ENCODE results near the gene ARHGAP33. TPM values are rescaled to one million over a fixed set of nuclear protein-coding genes. Genes with fewer than 3 reads are reported as not detected.
A peak's percentile ranks its signal among the peaks of the same experiment; 100 is the strongest.

The ARHGAP33 gene
- 4.2 TPM for total RNA-seq
- long read RNA-seq: 0 reads

GRCh38 chr19:35775298-35776101, at the start of gene ARHGAP33:
TSS of gene ARHGAP33 (plus strand) at chr19:35775564. CDS start at chr19:35775659, 95 bp downstream.
- DNase-seq (ENCODE audit: missing footprints) (peak; percentile 100), ATAC-seq (peak; percentile 99)
- intact Hi-C loops (cut with DNase I): no loop called here

GRCh38 chr19:35727053-35727955, 48.1 kb upstream of the ARHGAP33 start:
- DNase-seq (ENCODE audit: missing footprints): peak; percentile 32
- no peak for ATAC-seq
- intact Hi-C loops (cut with DNase I): no loop called here

GRCh38 chr19:35727956-35728706, 47.2 kb upstream of the ARHGAP33 start:
- no peak for ATAC-seq
- intact Hi-C loops (cut with DNase I): no loop called here

GRCh38 chr19:35729021-35729420, 46.3 kb upstream of the ARHGAP33 start:
- ATAC-seq: no peak
- DNase-seq (ENCODE audit: missing footprints): peak; percentile 50
- intact Hi-C loops (cut with DNase I): no loop called here

More at GRCh38 chr19:35727956-35728706, 47.2 kb upstream of the ARHGAP33 start:
- DNase-seq (ENCODE audit: missing footprints): peak; percentile 18

GRCh38 chr19:35729763-35730162, 45.6 kb upstream of the ARHGAP33 start:
- DNase-seq (ENCODE audit: missing footprints): peak; percentile 53
- no peak for ATAC-seq
- intact Hi-C loops (cut with DNase I): no loop called here

GRCh38 chr19:35730326-35730725, 45.0 kb upstream of the ARHGAP33 start:
- ATAC-seq: no peak
- intact Hi-C loops (cut with DNase I): no loop called here

GRCh38 chr19:35731353-35731752, 44.0 kb upstream of the ARHGAP33 start:
- ATAC-seq: no peak
- intact Hi-C loops (cut with DNase I): no loop called here
- DNase-seq (ENCODE audit: missing footprints): peak; percentile 32

More at GRCh38 chr19:35730326-35730725, 45.0 kb upstream of the ARHGAP33 start:
- DNase-seq (ENCODE audit: missing footprints): peak; percentile 39

- no peak for ATAC-seq
- intact Hi-C loops (cut with DNase I): no loop called here
- DNase-seq (ENCODE audit: missing footprints): peak; percentile 31
Measured at GRCh38 chr19:35731779-35732405, 43.5 kb upstream of the ARHGAP33 start.

GRCh38 chr19:35732540-35733179, 42.7 kb upstream of the ARHGAP33 start:
- intact Hi-C loops (cut with DNase I): no loop called here
- DNase-seq (ENCODE audit: missing footprints): no peak
- no peak for ATAC-seq

- ATAC-seq: no peak
- DNase-seq (ENCODE audit: missing footprints): peak; percentile 37
- intact Hi-C loops (cut with DNase I): no loop called here
Measured at GRCh38 chr19:35733180-35734125, 41.9 kb upstream of the ARHGAP33 start.

GRCh38 chr19:35734273-35734672, 41.1 kb upstream of the ARHGAP33 start:
- DNase-seq (ENCODE audit: missing footprints): no peak
- ATAC-seq: no peak
- intact Hi-C loops (cut with DNase I): no loop called here

GRCh38 chr19:35734889-35735288, 40.5 kb upstream of the ARHGAP33 start:
- no peak for DNase-seq (ENCODE audit: missing footprints)
- intact Hi-C loops (cut with DNase I): no loop called here
- no peak for ATAC-seq

- DNase-seq (ENCODE audit: missing footprints) (peak; percentile 46), ATAC-seq (no peak)
- intact Hi-C loops (cut with DNase I): no loop called here
Measured at GRCh38 chr19:35736913-35737886, 38.2 kb upstream of the ARHGAP33 start.

GRCh38 chr19:35738021-35738886, 37.1 kb upstream of the ARHGAP33 start:
- intact Hi-C loops (cut with DNase I): no loop called here
- no peak for ATAC-seq

GRCh38 chr19:35738887-35739229, 36.5 kb upstream of the ARHGAP33 start:
- no peak for DNase-seq (ENCODE audit: missing footprints)
- ATAC-seq: no peak
- intact Hi-C loops (cut with DNase I): no loop called here

More at GRCh38 chr19:35738021-35738886, 37.1 kb upstream of the ARHGAP33 start:
- DNase-seq (ENCODE audit: missing footprints): no peak

Data from Right ventricle myocardium inferior (tissue), 1 donor.